ENCODE results near the gene TMEM53.

The TMEM53 gene

GRCh38 chr1:44659566-44659965 lies 14.7 kb downstream of the TMEM53 start:
- WGBS (ENCODE audit: insufficient coverage, insufficient read length): no CpG with 5 or more reads among the region's 4 CpGs
- Histone ChIP-seq H3K9me3 (ENCODE audit: control insufficient read depth, insufficient read depth, low read length) (no peaks in the 10 kb centered on the region), H3K4me1 (ENCODE audit: control insufficient read depth, insufficient read depth, low read length) (no peaks in the 10 kb centered on the region), H3K36me3 (ENCODE audit: control insufficient read depth, insufficient read depth, low read length) (no peaks in the 10 kb centered on the region), H3K4me3 (ENCODE audit: low read length) (no peak overlapping the region), H3K27ac (ENCODE audit: low read length) (no peak overlapping the region), H3K27me3 (ENCODE audit: control insufficient read depth, insufficient read depth, low read length) (no peaks in the 10 kb centered on the region)
- DNase-seq (ENCODE audit: low read depth, low spot score): no peak

GRCh38 chr1:44655609-44656008 lies 18.7 kb downstream of the TMEM53 start:
- Histone ChIP-seq H3K27me3 (ENCODE audit: control insufficient read depth, insufficient read depth, low read length) (no peaks in the 10 kb centered on the region), H3K4me3 (ENCODE audit: low read length) (no peak overlapping the region), H3K9me3 (ENCODE audit: control insufficient read depth, insufficient read depth, low read length) (no peaks in the 10 kb centered on the region), H3K4me1 (ENCODE audit: control insufficient read depth, insufficient read depth, low read length) (no peaks in the 10 kb centered on the region), H3K27ac (ENCODE audit: low read length) (no peak overlapping the region), H3K36me3 (ENCODE audit: control insufficient read depth, insufficient read depth, low read length) (peaks cover 2% of the 10 kb centered on the region; the same call in 1 of the 2 replicates)
- no peak for DNase-seq (ENCODE audit: low read depth, low spot score)
- WGBS (ENCODE audit: insufficient coverage, insufficient read length): no CpG with 5 or more reads among the region's 5 CpGs

GRCh38 chr1:44654621-44655187 lies 19.6 kb downstream of the TMEM53 start:
- DNase-seq (ENCODE audit: low read depth, low spot score): no peak
- no peaks in the 10 kb centered on the region for H3K9me3 ChIP-seq (ENCODE audit: control insufficient read depth, insufficient read depth, low read length)
- no peaks in the 10 kb centered on the region; the same call in 1 of the 2 replicates for H3K4me1 ChIP-seq (ENCODE audit: control insufficient read depth, insufficient read depth, low read length)
- no peak overlapping the region for H3K27ac ChIP-seq (ENCODE audit: low read length)
- H3K4me3 ChIP-seq (ENCODE audit: low read length): no peak overlapping the region
- H3K36me3 ChIP-seq (ENCODE audit: control insufficient read depth, insufficient read depth, low read length): peaks cover 7% of the 10 kb centered on the region
- WGBS (ENCODE audit: insufficient coverage, insufficient read length): no CpG with 5 or more reads among the region's 35 CpGs
- H3K27me3 ChIP-seq (ENCODE audit: control insufficient read depth, insufficient read depth, low read length): no peaks in the 10 kb centered on the region

- H3K4me1 ChIP-seq (ENCODE audit: control insufficient read depth, insufficient read depth, low read length): no peaks in the 10 kb centered on the region; the same call in 1 of the 2 replicates
- no peak for DNase-seq (ENCODE audit: low read depth, low spot score)
- no CpG with 5 or more reads among the region's 11 CpGs for WGBS (ENCODE audit: insufficient coverage, insufficient read length)
- no peak overlapping the region for H3K27ac ChIP-seq (ENCODE audit: low read length)
- H3K36me3 ChIP-seq (ENCODE audit: control insufficient read depth, insufficient read depth, low read length): peaks cover 10% of the 10 kb centered on the region
- H3K27me3 ChIP-seq (ENCODE audit: control insufficient read depth, insufficient read depth, low read length): no peaks in the 10 kb centered on the region
- no peak overlapping the region for H3K4me3 ChIP-seq (ENCODE audit: low read length)
- H3K9me3 ChIP-seq (ENCODE audit: control insufficient read depth, insufficient read depth, low read length): no peaks in the 10 kb centered on the region
Observed at GRCh38 chr1:44653107-44653964, 20.9 kb downstream of the TMEM53 start.

GRCh38 chr1:44652445-44653106 lies 21.7 kb downstream of the TMEM53 start:
- H3K27me3 ChIP-seq (ENCODE audit: control insufficient read depth, insufficient read depth, low read length): no peaks in the 10 kb centered on the region
- no peak overlapping the region for H3K4me3 ChIP-seq (ENCODE audit: low read length)
- no peaks in the 10 kb centered on the region; the same call in 1 of the 2 replicates for H3K4me1 ChIP-seq (ENCODE audit: control insufficient read depth, insufficient read depth, low read length)
- H3K27ac ChIP-seq (ENCODE audit: low read length): no peak overlapping the region
- WGBS (ENCODE audit: insufficient coverage, insufficient read length): no CpG with 5 or more reads among the region's 7 CpGs
- H3K36me3 ChIP-seq (ENCODE audit: control insufficient read depth, insufficient read depth, low read length): peaks cover 13% of the 10 kb centered on the region
- H3K9me3 ChIP-seq (ENCODE audit: control insufficient read depth, insufficient read depth, low read length): no peaks in the 10 kb centered on the region
- peak; percentile 85 for DNase-seq (ENCODE audit: low read depth, low spot score)

GRCh38 chr1:44651069-44651468 lies 23.2 kb downstream of the TMEM53 start:
- no peak overlapping the region for H3K4me3 ChIP-seq (ENCODE audit: low read length)
- H3K27me3 ChIP-seq (ENCODE audit: control insufficient read depth, insufficient read depth, low read length): no peaks in the 10 kb centered on the region
- no peaks in the 10 kb centered on the region; the same call in 1 of the 2 replicates for H3K4me1 ChIP-seq (ENCODE audit: control insufficient read depth, insufficient read depth, low read length)
- no peak overlapping the region for H3K27ac ChIP-seq (ENCODE audit: low read length)
- peaks cover 15% of the 10 kb centered on the region for H3K36me3 ChIP-seq (ENCODE audit: control insufficient read depth, insufficient read depth, low read length)
- DNase-seq (ENCODE audit: low read depth, low spot score): no peak
- WGBS (ENCODE audit: insufficient coverage, insufficient read length): no CpG with 5 or more reads among the region's 8 CpGs
- H3K9me3 ChIP-seq (ENCODE audit: control insufficient read depth, insufficient read depth, low read length): no peaks in the 10 kb centered on the region

GRCh38 chr1:44650159-44650831 lies 24.0 kb downstream of the TMEM53 start:
- no peaks in the 10 kb centered on the region for H3K27me3 ChIP-seq (ENCODE audit: control insufficient read depth, insufficient read depth, low read length)
- H3K9me3 ChIP-seq (ENCODE audit: control insufficient read depth, insufficient read depth, low read length): no peaks in the 10 kb centered on the region
- no peaks in the 10 kb centered on the region; the same call in 1 of the 2 replicates for H3K4me1 ChIP-seq (ENCODE audit: control insufficient read depth, insufficient read depth, low read length)
- no peak overlapping the region for H3K4me3 ChIP-seq (ENCODE audit: low read length)
- DNase-seq (ENCODE audit: low read depth, low spot score): no peak
- no CpG with 5 or more reads among the region's 23 CpGs for whole genome bisulfite sequencing (ENCODE audit: insufficient coverage, insufficient read length)
- H3K27ac ChIP-seq (ENCODE audit: low read length): no peak overlapping the region
- H3K36me3 ChIP-seq (ENCODE audit: control insufficient read depth, insufficient read depth, low read length): peaks cover 18% of the 10 kb centered on the region

- Histone ChIP-seq H3K27ac (ENCODE audit: low read length) (no peak overlapping the region), H3K9me3 (ENCODE audit: control insufficient read depth, insufficient read depth, low read length) (no peaks in the 10 kb centered on the region), H3K36me3 (ENCODE audit: control insufficient read depth, insufficient read depth, low read length) (peaks cover 23% of the 10 kb centered on the region), H3K4me3 (ENCODE audit: low read length) (no peak overlapping the region), H3K27me3 (ENCODE audit: control insufficient read depth, insufficient read depth, low read length) (no peaks in the 10 kb centered on the region), H3K4me1 (ENCODE audit: control insufficient read depth, insufficient read depth, low read length) (no peaks in the 10 kb centered on the region; the same call in 1 of the 2 replicates)
- no CpG with 5 or more reads among the region's 13 CpGs for WGBS (ENCODE audit: insufficient coverage, insufficient read length)
- no peak for DNase-seq (ENCODE audit: low read depth, low spot score)
Observed at GRCh38 chr1:44649788-44650158, 24.5 kb downstream of the TMEM53 start.

GRCh38 chr1:44648529-44649250 lies 25.6 kb downstream of the TMEM53 start:
- Histone ChIP-seq H3K9me3 (ENCODE audit: control insufficient read depth, insufficient read depth, low read length) (no peaks in the 10 kb centered on the region), H3K36me3 (ENCODE audit: control insufficient read depth, insufficient read depth, low read length) (peaks cover 27% of the 10 kb centered on the region), H3K27ac (ENCODE audit: low read length) (no peak overlapping the region), H3K4me3 (ENCODE audit: low read length) (no peak overlapping the region), H3K27me3 (ENCODE audit: control insufficient read depth, insufficient read depth, low read length) (no peaks in the 10 kb centered on the region), H3K4me1 (ENCODE audit: control insufficient read depth, insufficient read depth, low read length) (no peaks in the 10 kb centered on the region; the same call in 1 of the 2 replicates)
- no CpG with 5 or more reads among the region's 13 CpGs for WGBS (ENCODE audit: insufficient coverage, insufficient read length)
- DNase-seq (ENCODE audit: low read depth, low spot score): no peak

Data from iPS DF 6.9 (cell line).